ENCODE results near the gene ZFR2.

The ZFR2 gene

GRCh38 chr19:3873151-3873550 is 4.3 kb upstream of the ZFR2 start:
- no peak for DNase-seq

- no peak for DNase-seq
Measured at GRCh38 chr19:3867971-3868769, 668 bp downstream of the ZFR2 start.

GRCh38 chr19:3866910-3867638 is 1.8 kb downstream of the ZFR2 start:
- no peak for DNase-seq

DNA sequence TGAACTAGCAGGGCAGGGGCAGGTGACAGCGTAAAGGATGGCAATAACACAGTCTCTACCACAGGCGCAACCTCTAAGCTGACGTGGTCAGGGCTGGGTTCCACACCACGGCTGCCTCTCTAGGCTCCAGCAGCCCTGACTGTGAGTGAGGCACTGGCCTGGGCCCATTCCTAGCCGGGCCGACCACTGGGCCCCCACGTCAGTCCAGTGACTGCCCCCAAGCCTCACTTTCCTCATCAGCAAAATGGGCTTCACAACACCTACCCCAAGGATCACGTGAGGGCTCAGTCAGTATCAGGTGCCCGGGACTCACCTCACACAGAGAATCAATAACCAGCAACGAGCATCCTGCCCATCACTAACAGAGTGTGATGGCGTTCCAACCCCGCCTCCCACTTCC is 5.2 kb downstream of the ZFR2 start:
- DNase-seq, result no peak

DNA sequence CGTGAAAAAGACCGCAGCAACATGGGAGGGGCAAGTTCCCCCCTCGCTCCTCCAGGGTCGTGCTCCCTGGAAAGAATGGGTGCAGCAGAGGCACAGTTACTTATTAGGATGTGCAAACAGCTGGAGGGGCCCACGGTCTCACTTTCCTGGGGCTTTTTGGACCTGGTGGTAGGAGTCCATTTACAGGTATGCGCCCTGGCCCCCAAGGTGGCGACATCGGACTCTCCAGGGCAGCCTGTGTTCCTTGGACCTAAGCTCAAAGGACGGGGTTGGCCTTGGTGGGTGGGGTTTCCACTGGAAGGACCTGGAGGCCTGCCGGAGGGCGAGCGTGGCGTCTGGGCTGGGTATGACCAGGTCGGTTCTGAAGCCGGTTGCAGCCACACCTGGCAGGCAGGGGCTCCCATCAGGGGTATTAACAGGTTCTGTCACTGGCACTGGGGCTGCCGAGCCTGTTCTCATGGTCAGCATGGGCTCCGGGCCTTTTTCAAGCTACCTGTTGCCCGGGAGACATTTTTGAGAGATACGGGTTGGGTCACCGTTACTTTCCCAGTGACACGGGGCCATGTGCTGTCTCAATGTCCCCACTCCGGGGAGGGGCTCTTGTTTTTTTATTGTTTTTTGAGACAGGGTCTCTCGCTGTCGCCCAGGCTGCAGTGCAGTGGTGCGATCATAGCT is 5.9 kb downstream of the ZFR2 start:
- no peak for DNase-seq

- DNase-seq, result no peak
Measured at GRCh38 chr19:3860499-3860898, 8.3 kb downstream of the ZFR2 start.

DNA sequence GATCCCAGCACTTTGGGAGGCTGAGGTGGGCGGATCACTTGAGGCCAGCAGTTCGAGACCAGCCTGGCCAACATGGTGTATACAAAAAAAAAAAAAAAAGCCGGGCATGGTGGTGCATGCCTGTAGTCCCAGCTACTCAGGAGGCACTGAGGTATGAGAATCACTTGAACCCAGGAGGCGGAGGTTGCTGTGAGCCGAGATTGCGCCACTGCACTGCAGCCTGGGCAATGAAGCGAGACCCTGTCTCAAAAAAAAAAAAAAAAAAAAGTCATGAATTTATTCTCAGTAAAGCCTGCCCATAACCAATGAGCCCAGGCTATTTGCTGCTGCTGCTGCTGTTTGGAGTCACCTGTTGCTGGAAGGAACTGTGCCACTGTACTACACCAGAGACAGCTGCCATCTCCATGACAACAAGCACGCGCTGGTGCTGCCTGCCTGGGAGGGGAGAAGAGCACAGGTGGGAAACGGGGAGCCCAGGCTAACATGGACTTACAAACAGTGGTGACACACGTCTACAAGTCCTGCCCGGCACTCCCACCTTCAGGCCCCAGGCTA is 11.3 kb downstream of the ZFR2 start:
- DNase-seq, result peak; percentile 59

DNA sequence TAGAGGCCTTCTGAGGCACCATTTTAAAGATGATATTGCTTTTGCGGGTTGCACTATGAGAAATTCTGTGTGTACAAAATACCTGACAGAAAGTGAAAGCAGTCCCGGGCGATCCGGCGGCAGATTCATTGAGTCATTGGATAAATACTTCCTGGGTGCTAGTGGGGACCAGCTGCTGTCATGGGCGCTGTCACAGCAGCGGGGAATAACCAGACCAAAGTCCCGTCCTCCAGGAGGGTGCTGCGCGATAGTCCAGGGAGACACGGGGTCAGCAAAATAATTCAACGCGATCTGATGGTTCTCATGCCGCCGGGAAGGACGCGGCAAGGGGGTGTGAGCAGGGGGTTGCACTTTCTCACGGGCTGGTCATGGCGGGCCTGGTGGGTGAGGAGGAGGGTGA is 13.5 kb downstream of the ZFR2 start:
- no peak for DNase-seq

- no peak for DNase-seq
Measured at GRCh38 chr19:3852614-3853254, 16.1 kb downstream of the ZFR2 start.

- no peak for DNase-seq
Measured at GRCh38 chr19:3852177-3852511, 16.7 kb downstream of the ZFR2 start.

DNA sequence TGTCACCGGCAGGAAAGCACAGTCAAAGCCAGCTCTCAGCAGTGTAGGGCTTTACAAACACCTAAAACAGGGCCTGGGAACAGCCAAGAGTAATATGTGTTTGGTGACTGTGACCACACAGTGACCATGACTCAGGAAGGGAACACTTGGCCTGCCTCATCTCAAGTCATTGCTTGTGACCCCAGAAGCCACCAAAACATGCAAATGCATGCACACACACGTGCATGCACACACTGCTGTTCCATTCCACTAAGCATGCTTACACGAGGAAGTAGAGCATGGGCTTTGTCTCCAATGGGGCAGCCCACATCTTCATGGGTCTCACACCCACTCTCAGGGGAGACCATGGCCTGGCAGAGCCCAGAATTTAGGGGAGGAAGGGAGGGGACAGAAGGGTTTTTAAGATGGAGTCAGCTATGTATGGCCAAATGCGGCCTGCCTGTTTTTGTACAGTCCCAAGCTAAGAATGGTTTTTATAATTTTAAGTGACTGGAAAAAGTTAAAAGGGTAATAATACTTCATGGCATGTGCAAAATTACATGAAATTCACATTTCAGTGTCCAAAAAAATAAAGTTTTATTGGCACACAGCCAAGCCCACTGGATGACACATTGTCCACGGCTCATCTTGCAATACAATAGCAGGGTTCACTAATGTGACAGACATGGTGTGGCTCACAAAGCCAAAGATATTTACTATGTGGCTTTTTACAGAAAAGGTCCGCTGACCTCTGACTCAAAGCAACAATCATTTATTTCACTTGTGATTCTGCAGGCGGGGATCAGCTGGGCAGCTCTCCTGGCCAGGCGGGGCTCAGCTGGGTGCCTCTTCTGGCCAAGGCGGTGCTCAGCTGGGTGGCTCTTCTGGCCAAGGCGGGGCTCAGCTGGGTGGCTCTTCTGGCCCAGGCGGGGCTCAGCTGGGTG is 17.3 kb downstream of the ZFR2 start:
- DNase-seq, result no peak

- DNase-seq, result no peak
Measured at GRCh38 chr19:3850320-3850972, 18.4 kb downstream of the ZFR2 start.

- no peak for DNase-seq
Measured at GRCh38 chr19:3849787-3850186, 19.1 kb downstream of the ZFR2 start.

- DNase-seq, result no peak
Measured at GRCh38 chr19:3849092-3849491, 19.7 kb downstream of the ZFR2 start.

DNA sequence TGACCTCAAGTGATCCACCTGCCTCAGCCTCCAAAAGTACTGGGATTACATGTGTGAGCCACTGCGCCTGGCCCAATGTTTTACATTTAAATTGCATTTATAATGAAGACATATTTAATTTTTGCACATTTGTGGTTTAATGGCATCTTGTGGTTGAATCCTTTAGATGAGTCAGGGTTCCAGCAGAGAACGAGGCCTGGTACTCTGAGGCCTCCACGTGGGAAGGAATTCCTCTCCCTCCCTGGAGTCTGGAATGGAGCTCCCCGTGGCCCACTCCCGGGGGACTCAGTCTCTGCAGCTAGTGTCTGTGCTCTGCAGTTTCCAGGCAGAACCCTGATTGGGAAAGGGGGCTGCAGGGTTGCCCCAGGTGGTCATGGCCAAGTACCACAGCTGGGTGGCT is 24.2 kb downstream of the ZFR2 start:
- DNase-seq, result no peak

- DNase-seq, result no peak
Measured at GRCh38 chr19:3842948-3843347, 25.9 kb downstream of the ZFR2 start.

GRCh38 chr19:3840804-3841203 is 28.0 kb downstream of the ZFR2 start:
- no peak for DNase-seq

DNA sequence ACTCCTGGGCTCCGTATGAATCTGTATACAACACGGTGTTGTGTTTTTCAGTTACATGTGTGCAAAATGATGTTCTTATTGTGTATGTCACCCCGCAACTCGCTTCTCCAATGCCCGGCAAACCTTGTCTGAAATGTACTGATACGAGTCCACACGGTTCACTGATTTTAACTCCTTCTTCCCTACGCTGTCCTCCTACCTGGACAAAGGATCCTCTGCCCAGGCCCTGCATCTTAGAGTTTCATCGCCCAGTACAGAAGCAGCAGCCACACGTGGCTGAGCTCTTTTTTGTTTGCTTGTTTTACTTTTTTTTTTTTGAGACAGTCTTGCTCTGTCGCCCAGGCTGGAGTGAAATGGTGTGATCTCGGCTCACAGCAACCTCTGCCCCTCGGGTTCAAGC is 28.9 kb downstream of the ZFR2 start:
- DNase-seq, result no peak

- no peak for DNase-seq
Measured at GRCh38 chr19:3838661-3839060, 30.2 kb downstream of the ZFR2 start.

DNA sequence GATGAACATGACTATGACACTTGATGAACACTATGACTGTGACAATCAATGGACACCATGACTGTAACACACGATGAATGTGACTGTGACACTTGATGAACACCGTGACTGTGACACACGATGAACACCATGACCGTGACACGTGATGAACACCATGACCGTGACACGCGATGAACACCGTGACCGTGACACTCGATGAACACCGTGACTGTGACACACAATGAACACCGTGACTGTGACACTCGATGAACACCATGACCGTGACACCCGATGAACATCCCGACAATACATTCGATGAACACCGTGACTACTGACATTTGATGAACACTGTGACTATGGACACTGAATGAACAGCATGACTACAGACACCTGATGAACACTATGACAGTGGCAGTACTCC is 30.9 kb downstream of the ZFR2 start:
- DNase-seq, result no peak

DNA sequence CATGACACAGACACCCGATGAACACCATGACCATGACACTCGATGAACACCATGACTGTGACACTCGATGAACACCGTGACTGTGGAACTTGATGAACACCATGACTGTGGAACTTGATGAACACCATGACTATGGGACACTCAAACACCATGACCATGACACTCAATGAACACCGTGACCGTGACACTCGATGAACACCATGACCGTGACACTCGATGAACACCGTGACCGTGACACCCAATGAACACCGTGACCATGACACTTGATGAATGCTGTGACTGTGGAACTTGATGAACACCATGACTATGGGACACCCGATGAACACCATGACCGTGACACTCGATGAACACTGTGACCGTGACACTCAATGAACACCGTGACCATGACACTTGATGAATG is 31.5 kb downstream of the ZFR2 start:
- DNase-seq, result no peak

GRCh38 chr19:3836887-3837286 is 32.0 kb downstream of the ZFR2 start:
- no peak for DNase-seq
